GM18870 (cell line): ENCODE measurements around the gene SLIRP.
"Not testable (repeated sequence)": the region's sequence is repeated elsewhere in the genome, so short reads cannot be mapped to it uniquely, and the experiment has no call there.

ENCODE experiments used
- ATAC-seq: cut with Tn5 transposase; IDR thresholded peaks from one replicate; pipeline ENCODE4 v1.9.1; 2021; ENCODE audit warnings: moderate library complexity; ENCODE audit not compliant: unreplicated experiment

Gene SLIRP

GRCh38 chr14:77741438-77741837, 33.5 kb downstream of the SLIRP start:
- no peak for ATAC-seq

- ATAC-seq = no peak
Measured at GRCh38 chr14:77746064-77746702, 38.3 kb downstream of the SLIRP start.

GRCh38 chr14:77747425-77747824, 39.5 kb downstream of the SLIRP start:
- ATAC-seq = not testable (repeated sequence)

GRCh38 chr14:77752266-77752665, 44.4 kb downstream of the SLIRP start:
- ATAC-seq = no peak

GRCh38 chr14:77752799-77753516, 45.1 kb downstream of the SLIRP start:
- ATAC-seq = no peak

GRCh38 chr14:77760381-77761204, 52.7 kb downstream of the SLIRP start, which contains the start of gene SNW1:
TSS of gene SNW1 (minus strand) at chr14:77761156. CDS start at chr14:77761127, 29 bp downstream.
- ATAC-seq = peak; percentile 95

- peak; percentile 18 for ATAC-seq
Measured at GRCh38 chr14:77761205-77761931, 53.5 kb downstream of the SLIRP start.

GRCh38 chr14:77763316-77763715, 55.4 kb downstream of the SLIRP start:
- ATAC-seq = no peak

GRCh38 chr14:77763978-77764377, 56.1 kb downstream of the SLIRP start:
- no peak for ATAC-seq
